H1 (cell line): ENCODE measurements around the gene SLX4IP.

Experiments used
- ATF3 ChIP-seq: IDR thresholded peaks from 2 replicates; pipeline ENCODE4 v1.6.1; 2011; ENCODE audit warnings: low read depth, mild to moderate bottlenecking, low read length; ENCODE audit not compliant: insufficient read depth
- CEBPB ChIP-seq: IDR thresholded peaks from 2 replicates; pipeline ENCODE4 v1.6.1; 2012; ENCODE audit warnings: low read depth, low read length
- CTCF ChIP-seq, 3 experiments: IDR thresholded peaks; 1 replicate in 2 of 3; 2 replicates in 1 of 3; pipeline versions ENCODE4 v1.5.1 to v1.6.1; 2011; ENCODE audit warnings: low read length in 3 of 3, mild to moderate bottlenecking in 3 of 3, inconsistent platforms in 2 of 3, low read depth in 1 of 3, moderate library complexity in 1 of 3; ENCODE audit not compliant: insufficient read depth in 1 of 3; ENCODE audit errors: control extremely low read depth in 1 of 3
- E2F6 ChIP-seq: IDR thresholded peaks from 2 replicates; pipeline ENCODE4 v1.6.1; 2012; ENCODE audit warnings: inconsistent platforms
- EP300 ChIP-seq, 2 experiments: IDR thresholded peaks; 1 replicate in 1 of 2; 2 replicates in 1 of 2; pipeline ENCODE4 v1.6.1; 2011 to 2012; ENCODE audit warnings: low read depth in 2 of 2, low read length in 2 of 2, mild to moderate bottlenecking in 2 of 2, borderline replicate concordance in 1 of 2, inconsistent platforms in 1 of 2, moderate library complexity in 1 of 2
- GABPA ChIP-seq: IDR thresholded peaks from 2 replicates; pipeline ENCODE4 v1.6.1; 2011; ENCODE audit warnings: mild to moderate bottlenecking, low read length, moderate library complexity, borderline replicate concordance; ENCODE audit not compliant: insufficient read depth
- HDAC2 ChIP-seq, 2 experiments: fragments of 300-600 bp in 1 of 2; sonication (generic) in 1 of 2; IDR thresholded peaks; 2 replicates each; pipeline ENCODE4 v1.6.1; 2011 to 2012; ENCODE audit warnings: low read depth in 2 of 2, low read length in 2 of 2, mild to moderate bottlenecking in 2 of 2, moderate library complexity in 2 of 2, borderline replicate concordance in 1 of 2, inconsistent platforms in 1 of 2
- POLR2A ChIP-seq, 2 experiments: IDR thresholded peaks; 1 replicate in 1 of 2; 2 replicates in 1 of 2; pipeline ENCODE4 v1.6.1; 2011; ENCODE audit warnings: low read depth in 2 of 2, low read length in 2 of 2, mild to moderate bottlenecking in 2 of 2; ENCODE audit errors: control extremely low read depth in 1 of 2
- POLR2AphosphoS5 ChIP-seq: IDR thresholded peaks from 2 replicates; pipeline ENCODE4 v1.6.1; 2011; ENCODE audit warnings: low read depth, low read length
- RFX5 ChIP-seq: IDR thresholded peaks from 2 replicates; pipeline ENCODE4 v1.6.1; 2011; ENCODE audit warnings: low read depth, low read length, improper control_type of control experiment, borderline replicate concordance

- TF ChIP-seq CTCF (IDR thresholded peaks at IDR 0.05; ENCODE audit: control extremely low read depth in 1 of 3, insufficient read depth in 1 of 3, low read depth in 1 of 3, low read length in 3 of 3) (no peak), RFX5 (no peak), HDAC2 (IDR thresholded peaks at IDR 0.05; ENCODE audit: borderline replicate concordance in 1 of 2, low read depth in 2 of 2, low read length in 2 of 2) (no peak), POLR2AphosphoS5 (no peak), POLR2A (IDR thresholded peaks at IDR 0.05; ENCODE audit: control extremely low read depth in 1 of 2, low read depth in 2 of 2, low read length in 2 of 2) (no peak), EP300 (IDR thresholded peaks at IDR 0.05; ENCODE audit: borderline replicate concordance in 1 of 2, low read depth in 2 of 2, low read length in 2 of 2) (no peak), CEBPB (no peak), E2F6 (no peak), GABPA (no peak), ATF3 (no peak)
Observed at GRCh38 chr20:10639077-10639736, 204.1 kb downstream of the SLX4IP start.
